ENCODE results near the gene LYZL6.

DNA sequence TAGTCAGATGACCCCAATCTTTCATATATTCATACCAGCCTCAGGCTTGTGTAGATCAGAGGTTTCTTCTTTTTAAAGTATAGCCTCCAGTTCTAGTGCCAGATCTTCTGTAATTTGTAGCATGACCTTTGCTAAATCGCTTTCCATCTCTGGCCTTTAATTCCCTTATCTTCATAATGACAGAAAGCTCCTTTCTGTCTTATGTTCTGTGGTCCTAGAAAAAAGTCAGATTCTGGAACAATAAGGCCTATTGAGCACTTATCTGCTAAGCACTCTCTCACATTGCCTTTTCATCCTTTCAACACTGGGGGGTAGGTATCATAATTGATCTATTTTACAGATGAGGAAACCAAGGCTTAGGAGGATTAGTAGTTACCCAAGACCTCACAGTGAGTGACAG is 28.6 kb upstream of the LYZL6 start:
- TF ChIP-seq CTCF (optimal IDR thresholded peaks at IDR 0.05 in 1 of 3, IDR thresholded peaks at IDR 0.05 in 1 of 3, conservative IDR thresholded peaks at IDR 0.05 in 1 of 3; ENCODE audit: extremely low read depth in 1 of 3, insufficient read depth in 2 of 3, low read length in 3 of 3), result no peak
- no peak for TF ChIP-seq EZH2 (IDR thresholded peaks at IDR 0.05; ENCODE audit: low read length)
